NCI-H526 (cell line): ENCODE results near the gene PPP1R14B.

ENCODE experiments used
- DNase-seq, 2 experiments: peaks; one replicate each; lab custom pipeline; 2025; lab: John Stamatoyannopoulos, UW

Gene PPP1R14B

DNA sequence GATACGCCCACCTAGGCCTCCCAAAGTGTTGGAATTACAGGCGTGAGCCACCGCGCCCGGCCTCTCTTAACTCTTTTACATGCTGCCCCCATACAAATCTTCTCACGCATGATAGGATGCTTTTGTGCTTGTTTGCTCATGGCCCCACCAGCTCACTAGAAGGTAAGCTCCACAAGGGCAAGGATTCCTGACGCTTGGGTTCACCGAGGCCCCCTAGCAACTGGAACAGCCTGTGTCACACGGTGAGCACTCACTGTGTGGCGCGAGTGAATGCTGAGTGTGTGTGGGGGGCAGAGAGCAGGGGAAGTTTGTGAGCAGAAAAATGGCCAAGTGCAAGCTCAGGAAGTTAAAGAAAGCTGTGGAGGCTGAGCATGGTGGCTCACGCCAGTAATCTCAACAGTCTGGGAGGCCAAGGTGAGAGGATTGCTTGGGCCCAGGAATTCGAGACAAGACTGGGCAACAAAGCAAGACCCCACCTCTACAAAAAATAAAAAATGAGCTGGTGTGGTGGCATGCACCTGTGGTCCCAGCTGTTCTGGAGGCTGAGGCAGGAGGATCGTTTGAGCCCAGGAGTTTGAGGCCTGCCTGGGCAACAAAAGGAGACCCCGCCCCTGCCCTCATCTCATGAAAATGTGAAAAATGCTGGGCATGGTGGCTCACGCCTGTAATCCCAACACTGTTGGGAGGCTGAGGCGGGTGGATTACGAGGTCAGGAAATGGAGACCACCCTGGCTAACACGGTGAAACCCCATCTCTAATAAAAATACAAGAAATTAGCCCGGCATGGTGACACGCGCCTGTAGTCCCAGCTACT is 35.4 kb upstream of the PPP1R14B start:
- DNase-seq = no peak

GRCh38 chr11:64278576-64279190 is 31.9 kb upstream of the PPP1R14B start:
- DNase-seq = no peak

- DNase-seq = no peak
These were observed 30.1 kb upstream of the PPP1R14B start for GRCh38 chr11:64276653-64277431.

DNA sequence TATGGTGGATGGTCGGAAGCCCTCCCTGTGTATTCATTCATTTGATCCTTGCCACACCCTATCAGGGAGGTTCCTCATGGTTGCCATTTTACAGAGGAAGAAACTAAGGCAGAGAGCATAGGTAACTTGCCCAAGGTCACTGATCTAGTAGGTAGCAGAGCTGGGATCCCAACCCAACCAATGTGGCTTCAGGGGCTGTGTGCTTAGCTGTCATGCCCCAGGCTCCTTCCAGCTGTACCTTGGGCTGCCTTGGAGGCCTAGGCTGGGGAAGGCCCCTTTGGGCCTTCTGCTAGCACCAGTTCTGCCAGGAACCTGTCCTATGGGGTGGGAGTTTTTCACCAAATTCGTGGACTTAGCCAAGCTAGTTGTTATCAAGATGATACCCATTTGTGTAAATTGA is 29.1 kb upstream of the PPP1R14B start:
- DNase-seq = no peak

- no peak for DNase-seq
These were observed 28.5 kb upstream of the PPP1R14B start for GRCh38 chr11:64275031-64275800.

- DNase-seq = peak; percentile 100
These were observed 22.9 kb upstream of the PPP1R14B start for GRCh38 chr11:64269540-64270220.

- DNase-seq = peak in 1 of 2 experiments; percentile 47
These were observed 22.3 kb upstream of the PPP1R14B start for GRCh38 chr11:64268893-64269539.

- DNase-seq = no peak
These were observed 21.5 kb upstream of the PPP1R14B start for GRCh38 chr11:64268025-64268892.

DNA sequence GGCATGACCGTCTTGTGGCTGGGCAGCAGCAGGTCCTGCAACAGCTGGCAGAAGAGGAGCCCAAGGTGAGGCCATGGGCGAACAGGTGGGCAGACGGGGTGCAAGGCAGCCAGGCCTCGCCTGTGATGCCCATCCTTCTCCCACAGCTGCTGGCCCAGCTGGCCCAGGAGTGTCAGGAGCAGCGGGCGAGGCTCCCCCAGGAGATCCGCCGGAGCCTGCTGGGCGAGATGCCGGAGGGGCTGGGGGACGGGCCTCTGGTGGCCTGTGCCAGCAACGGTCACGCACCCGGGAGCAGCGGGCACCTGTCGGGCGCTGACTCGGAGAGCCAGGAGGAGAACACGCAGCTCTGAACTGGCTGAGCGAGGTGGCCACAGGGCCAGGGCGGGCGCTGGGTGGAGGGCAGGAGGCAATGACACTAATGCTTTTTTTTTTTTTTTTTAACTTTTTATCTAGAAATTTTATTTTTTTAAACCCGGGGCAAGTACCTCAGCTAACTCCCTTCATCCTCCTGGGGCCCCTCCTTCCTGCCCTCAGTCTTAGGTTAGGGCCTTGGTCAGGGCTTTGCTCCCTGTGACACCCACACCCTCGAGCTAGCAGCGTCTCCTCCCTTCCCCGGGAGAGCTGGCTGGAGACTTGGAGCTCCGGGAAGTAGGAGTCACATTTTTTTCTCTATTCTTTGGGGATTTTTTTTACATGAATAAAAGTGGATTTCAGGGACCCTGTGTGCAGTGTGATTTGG is 20.6 kb upstream of the PPP1R14B start:
- DNase-seq = peak in 1 of 2 experiments; percentile 73

DNA sequence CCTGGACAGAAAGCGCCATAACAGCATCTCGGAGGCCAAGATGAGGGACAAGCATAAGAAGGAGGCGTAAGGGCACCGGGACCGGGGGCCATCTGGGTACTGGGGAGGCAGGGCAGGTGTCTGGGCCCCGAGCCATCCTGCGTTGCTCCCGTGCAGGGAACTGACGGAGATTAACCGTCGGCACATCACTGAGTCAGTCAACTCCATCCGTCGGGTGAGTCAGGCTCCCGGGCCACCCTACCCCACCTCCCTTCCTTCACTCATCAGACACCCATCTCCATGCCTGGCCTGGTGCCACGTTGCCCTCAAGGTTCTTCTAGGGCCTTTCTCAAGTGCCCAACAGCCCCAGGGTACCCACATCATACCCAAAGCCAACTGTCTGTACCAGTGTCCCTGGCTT is 19.6 kb upstream of the PPP1R14B start:
- DNase-seq = no peak

GRCh38 chr11:64265176-64266160 is 18.7 kb upstream of the PPP1R14B start:
- peak; percentile 94 to 97 for DNase-seq

GRCh38 chr11:64264371-64264852 is 17.7 kb upstream of the PPP1R14B start:
- DNase-seq = peak; percentile 75 to 90

- DNase-seq = no peak
These were observed 17.2 kb upstream of the PPP1R14B start for GRCh38 chr11:64263947-64264317.

DNA sequence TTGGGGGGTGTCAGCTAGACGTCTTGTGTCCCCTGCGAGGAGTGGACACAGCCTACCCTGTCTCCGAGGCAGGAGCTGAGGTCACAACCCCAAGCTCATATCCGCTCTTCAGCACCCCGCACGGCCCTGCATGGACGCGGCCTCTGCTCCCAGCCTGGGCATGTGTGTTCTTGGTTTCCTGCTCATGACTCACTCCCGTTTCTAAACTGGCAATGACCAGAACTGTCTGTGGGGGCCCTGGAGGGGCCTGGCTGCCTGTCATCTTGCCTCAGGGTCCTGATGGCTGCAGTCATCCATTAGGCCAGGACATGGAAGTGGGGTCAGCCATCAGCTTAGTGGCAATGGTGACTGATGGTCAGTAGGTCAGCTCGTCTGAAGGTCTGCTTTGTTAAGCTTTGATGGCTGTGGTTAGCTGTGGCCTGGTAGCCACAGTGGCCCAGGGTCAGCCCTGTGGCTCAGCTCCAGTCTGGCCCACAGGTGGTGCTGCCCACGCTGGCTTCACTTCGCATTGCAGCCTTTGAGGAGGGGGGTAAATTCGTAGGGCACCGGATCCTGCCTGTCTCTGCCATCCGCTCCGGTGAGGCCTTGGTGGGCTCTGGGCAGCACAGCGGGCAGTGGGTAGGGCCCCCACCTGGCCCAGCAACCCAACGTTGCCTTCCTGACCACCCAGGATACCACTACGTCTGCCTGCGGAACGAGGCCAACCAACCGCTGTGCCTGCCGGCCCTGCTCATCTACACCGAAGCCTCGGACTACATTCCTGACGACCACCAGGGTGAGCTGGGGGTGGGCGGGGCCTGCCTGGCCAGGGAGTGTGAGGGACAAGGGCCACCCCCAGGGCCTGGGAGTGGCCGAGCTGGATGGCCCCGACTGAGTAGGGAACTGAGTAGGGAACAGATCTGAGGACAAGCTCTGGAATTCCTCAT is 16.5 kb upstream of the PPP1R14B start:
- peak in 1 of 2 experiments; percentile 21 for DNase-seq

- DNase-seq = no peak
These were observed 15.7 kb upstream of the PPP1R14B start for GRCh38 chr11:64262271-64263002.

- no peak for DNase-seq
These were observed 14.9 kb upstream of the PPP1R14B start for GRCh38 chr11:64261556-64262080.
